Stomach (tissue), 4 donors: ENCODE data around the gene OBSCN.

Source experiments
- CTCF ChIP-seq, 7 experiments: fragments of 450-650 bp in 4 of 7; fragments of 200-600 bp in 3 of 7; sonication (generic) in 3 of 7; IDR thresholded peaks; one replicate each; pipeline ENCODE4 v1.5.1; 2016 to 2019; ENCODE audit warnings: antibody characterized with exemption in 7 of 7, control low read depth in 2 of 7, mild to moderate bottlenecking in 1 of 7
- POLR2A ChIP-seq, 4 donors: fragments of 450-650 bp; IDR thresholded peaks; one replicate each; pipeline ENCODE4 v1.6.1; 2016; ENCODE audit warnings: antibody characterized with exemption in 4 of 4, control low read depth in 2 of 4, mild to moderate bottlenecking in 1 of 4, moderate library complexity in 1 of 4
- POLR2AphosphoS5 ChIP-seq, 3 donors: sonication (generic); formaldehyde crosslinking; IDR thresholded peaks; one replicate each; pipeline ENCODE4 v1.6.1; 2016; ENCODE audit warnings: antibody characterized with exemption in 3 of 3

DNA sequence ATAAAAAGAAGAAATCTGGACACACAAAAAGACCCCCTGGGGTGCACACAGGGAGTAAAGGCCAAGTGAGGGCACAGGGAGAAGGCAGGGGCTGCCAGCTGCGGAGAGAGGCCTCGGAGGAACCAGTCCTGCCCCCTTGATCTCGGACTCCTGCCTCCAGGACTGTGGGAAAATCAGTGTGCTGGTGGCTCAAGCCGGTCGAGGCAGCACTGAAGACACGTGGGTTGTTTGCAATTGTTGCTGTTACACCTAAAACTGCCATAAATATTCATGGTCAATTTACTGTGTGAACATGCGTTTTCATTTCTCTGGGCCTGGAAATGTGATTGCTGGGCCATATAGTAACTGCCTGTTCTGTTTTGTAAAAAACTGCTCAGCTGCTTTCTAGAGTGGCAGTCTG, 23.7 kb upstream of the OBSCN start:
- no peak for TF ChIP-seq CTCF (IDR thresholded peaks at IDR 0.05)
- no peak for TF ChIP-seq POLR2A (IDR thresholded peaks at IDR 0.05)
- TF ChIP-seq POLR2AphosphoS5 (IDR thresholded peaks at IDR 0.05), result no peak
